Neural progenitor cell (in vitro differentiated cells): ENCODE data around the gene ASTN2. TPM values are rescaled to one million over a fixed set of nuclear protein-coding genes. Genes with fewer than 3 reads are reported as not detected.

Experiments used
- DNase-seq: peaks from one replicate; pipeline ENCODE4 v3.0.0-alpha.2; 2016; ENCODE audit warnings: low spot score
- H2AFZ ChIP-seq: fragments of 200-600 bp; sonication (generic); replicated peaks from 2 replicates; pipeline ENCODE4 v1.6.1; 2016; ENCODE audit warnings: antibody characterized with exemption
- H3F3A ChIP-seq: fragments of 200-600 bp; sonication (generic); 2 replicates; pipeline ENCODE4 v1.6.1; 2016; ENCODE audit warnings: antibody characterized with exemption, low read depth
- H3K27ac ChIP-seq: fragments of 200-600 bp; sonication (generic); 2 replicates; pipeline ENCODE4 v1.5.1; 2016; ENCODE audit warnings: mild to moderate bottlenecking
- H3K27me3 ChIP-seq: fragments of 200-600 bp; sonication (generic); 2 replicates; pipeline ENCODE4 v1.6.1; 2016; ENCODE audit warnings: mild to moderate bottlenecking, moderate library complexity
- H3K36me3 ChIP-seq: fragments of 200-600 bp; sonication (generic); 2 replicates; pipeline ENCODE4 v1.5.1; 2016
- H3K4me1 ChIP-seq: fragments of 200-600 bp; sonication (generic); 2 replicates; pipeline ENCODE4 v1.6.1; 2016; ENCODE audit warnings: mixed run types
- H3K4me2 ChIP-seq: fragments of 200-600 bp; sonication (generic); 2 replicates; pipeline ENCODE4 v1.6.1; 2016
- H3K4me3 ChIP-seq: fragments of 200-600 bp; sonication (generic); 2 replicates; pipeline ENCODE4 v1.5.1; 2016
- H3K79me2 ChIP-seq: fragments of 200-600 bp; sonication (generic); 2 replicates; pipeline ENCODE4 v1.6.1; 2016; ENCODE audit warnings: low read depth
- H3K9ac ChIP-seq: fragments of 200-600 bp; sonication (generic); 2 replicates; pipeline ENCODE4 v1.6.1; 2016
- H3K9me3 ChIP-seq: fragments of 200-600 bp; sonication (generic); 2 replicates; pipeline ENCODE4 v1.5.1; 2016; ENCODE audit warnings: low read depth
- H4K20me1 ChIP-seq: fragments of 200-600 bp; sonication (generic); 2 replicates; pipeline ENCODE4 v1.6.1; 2016; ENCODE audit warnings: low read depth
- H3K27ac Mint-ChIP-seq: 3 replicates; pipeline ENCODE4 v1.8.0; 2021; ENCODE audit warnings: mixed read lengths
- H3K27me3 Mint-ChIP-seq: 2 replicates; pipeline ENCODE4 v1.8.0; 2022; ENCODE audit warnings: low read depth, mild to moderate bottlenecking, inconsistent platforms, moderate library complexity, mixed read lengths; ENCODE audit not compliant: insufficient read depth
- H3K36me3 Mint-ChIP-seq: 3 replicates; pipeline ENCODE4 v1.8.0; 2021; ENCODE audit warnings: mixed read lengths
- H3K4me1 Mint-ChIP-seq: 3 replicates; pipeline ENCODE4 v1.8.0; 2021; ENCODE audit warnings: mixed read lengths
- H3K4me3 Mint-ChIP-seq: 3 replicates; pipeline ENCODE4 v1.8.0; 2021; ENCODE audit warnings: mild to moderate bottlenecking, moderate library complexity, mixed read lengths
- H3K9me3 Mint-ChIP-seq: 3 replicates; pipeline ENCODE4 v1.8.0; 2020; ENCODE audit warnings: mixed read lengths
- EZH2 ChIP-seq: fragments of 200-600 bp; sonication (generic); IDR thresholded peaks from 2 replicates; pipeline ENCODE4 v1.6.1; 2017; ENCODE audit warnings: antibody characterized with exemption, mild to moderate bottlenecking, moderate library complexity
- EZH2phosphoT487 ChIP-seq: fragments of 200-600 bp; sonication (generic); IDR thresholded peaks from 2 replicates; pipeline ENCODE4 v1.6.1; 2017; ENCODE audit warnings: antibody characterized with exemption
- total RNA-seq: library from RNA; depleted of rRNA; stranded (reverse); fragments of >200 nt; gene quantifications from 2 replicates; pipeline ENCODE4 v1.2.3, GENCODE V29; 2015; ENCODE audit warnings: low replicate concordance
- TF ChIP-seq, protein P1 (sequence below): fragments of 200-600 bp; sonication (generic); IDR thresholded peaks from 2 replicates; pipeline ENCODE4 v1.5.1; 2017; ENCODE audit warnings: antibody characterized with exemption, mild to moderate bottlenecking

ASTN2 gene
- total RNA-seq, 1 donor from 2014 or later: 8.0 TPM

DNA sequence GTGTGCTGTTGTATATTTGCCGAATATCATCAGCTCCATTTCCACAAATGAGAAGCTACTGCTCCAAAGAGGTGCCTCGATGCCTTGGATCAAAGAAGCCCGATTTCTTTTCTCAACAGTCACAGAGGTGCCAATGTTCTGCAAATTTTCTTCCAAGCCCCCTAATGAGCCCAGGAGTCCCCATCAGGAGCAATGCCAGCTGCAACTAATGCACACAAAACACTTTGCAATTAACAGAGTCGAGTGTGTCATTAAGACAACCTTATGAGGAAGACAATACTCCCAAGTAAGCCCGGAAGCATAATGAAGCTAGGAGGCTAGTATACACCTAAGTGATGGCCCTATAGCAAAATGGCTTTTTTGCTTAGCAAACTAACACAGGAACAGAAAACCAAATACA lies 480.7 kb downstream of the ASTN2 start:
- Mint-ChIP-seq H3K4me1 (peaks cover 5% of the 10 kb centered on the region), H3K27me3 (no peaks in the 10 kb centered on the region), H3K36me3 (no peaks in the 10 kb centered on the region), H3K27ac (no peak overlapping the region), H3K4me3 (no peak overlapping the region), H3K9me3 (no peaks in the 10 kb centered on the region)
- TF ChIP-seq EZH2 (no peak), EZH2phosphoT487 (no peak)
- TF ChIP-seq, protein P1, sequence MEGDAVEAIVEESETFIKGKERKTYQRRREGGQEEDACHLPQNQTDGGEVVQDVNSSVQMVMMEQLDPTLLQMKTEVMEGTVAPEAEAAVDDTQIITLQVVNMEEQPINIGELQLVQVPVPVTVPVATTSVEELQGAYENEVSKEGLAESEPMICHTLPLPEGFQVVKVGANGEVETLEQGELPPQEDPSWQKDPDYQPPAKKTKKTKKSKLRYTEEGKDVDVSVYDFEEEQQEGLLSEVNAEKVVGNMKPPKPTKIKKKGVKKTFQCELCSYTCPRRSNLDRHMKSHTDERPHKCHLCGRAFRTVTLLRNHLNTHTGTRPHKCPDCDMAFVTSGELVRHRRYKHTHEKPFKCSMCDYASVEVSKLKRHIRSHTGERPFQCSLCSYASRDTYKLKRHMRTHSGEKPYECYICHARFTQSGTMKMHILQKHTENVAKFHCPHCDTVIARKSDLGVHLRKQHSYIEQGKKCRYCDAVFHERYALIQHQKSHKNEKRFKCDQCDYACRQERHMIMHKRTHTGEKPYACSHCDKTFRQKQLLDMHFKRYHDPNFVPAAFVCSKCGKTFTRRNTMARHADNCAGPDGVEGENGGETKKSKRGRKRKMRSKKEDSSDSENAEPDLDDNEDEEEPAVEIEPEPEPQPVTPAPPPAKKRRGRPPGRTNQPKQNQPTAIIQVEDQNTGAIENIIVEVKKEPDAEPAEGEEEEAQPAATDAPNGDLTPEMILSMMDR: no peak
- no peaks in the 10 kb centered on the region for H3F3A ChIP-seq
- no peaks in the 10 kb centered on the region for H4K20me1 ChIP-seq
- no peak overlapping the region for H2AFZ ChIP-seq
- no peak overlapping the region for H3K4me2 ChIP-seq
- H3K9ac ChIP-seq: no peak overlapping the region
- no peak overlapping the region for H3K4me3 ChIP-seq
- H3K79me2 ChIP-seq: no peaks in the 10 kb centered on the region
- no peak overlapping the region for H3K27ac ChIP-seq
- no peaks in the 10 kb centered on the region for H3K36me3 ChIP-seq
- DNase-seq: no peak
- H3K27me3 ChIP-seq: no peaks in the 10 kb centered on the region
- no peaks in the 10 kb centered on the region for H3K9me3 ChIP-seq
- H3K4me1 ChIP-seq: peaks cover 6% of the 10 kb centered on the region

DNA sequence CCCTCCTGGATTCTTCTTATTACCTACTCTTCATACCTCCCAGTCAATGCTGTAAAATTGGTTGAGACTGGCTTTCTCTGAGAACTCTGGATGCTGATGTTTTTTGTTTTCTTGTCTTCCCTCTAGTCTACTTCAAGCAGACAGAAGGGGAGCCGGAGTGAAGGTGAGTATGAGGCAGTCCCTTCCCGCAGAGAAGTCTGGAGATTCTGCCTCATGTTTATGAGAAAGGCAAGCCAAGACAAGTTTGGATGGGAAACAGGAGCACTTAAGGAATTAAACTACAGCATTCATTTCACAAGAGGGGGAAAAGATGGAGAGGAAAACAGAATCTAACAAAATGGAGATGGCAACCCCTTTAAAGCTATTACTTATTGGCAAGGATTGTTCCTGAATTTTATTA lies 481.6 kb downstream of the ASTN2 start:
- Histone ChIP-seq H3K27ac (no peak overlapping the region), H3K79me2 (no peaks in the 10 kb centered on the region), H3K4me1 (peaks cover 15% of the 10 kb centered on the region), H3K9me3 (no peaks in the 10 kb centered on the region), H3K9ac (no peak overlapping the region), H3K36me3 (no peaks in the 10 kb centered on the region), H2AFZ (no peak overlapping the region), H3K4me2 (no peak overlapping the region), H3K4me3 (no peak overlapping the region), H3F3A (no peaks in the 10 kb centered on the region), H3K27me3 (no peaks in the 10 kb centered on the region), H4K20me1 (no peaks in the 10 kb centered on the region)
- no peak for DNase-seq
- Mint-ChIP-seq H3K36me3 (no peaks in the 10 kb centered on the region), H3K4me3 (no peak overlapping the region), H3K27me3 (no peaks in the 10 kb centered on the region), H3K27ac (no peak overlapping the region), H3K4me1 (peaks cover 13% of the 10 kb centered on the region), H3K9me3 (no peaks in the 10 kb centered on the region)
- TF ChIP-seq, protein P1: no peak
- TF ChIP-seq EZH2phosphoT487: no peak
- TF ChIP-seq EZH2: no peak

DNA sequence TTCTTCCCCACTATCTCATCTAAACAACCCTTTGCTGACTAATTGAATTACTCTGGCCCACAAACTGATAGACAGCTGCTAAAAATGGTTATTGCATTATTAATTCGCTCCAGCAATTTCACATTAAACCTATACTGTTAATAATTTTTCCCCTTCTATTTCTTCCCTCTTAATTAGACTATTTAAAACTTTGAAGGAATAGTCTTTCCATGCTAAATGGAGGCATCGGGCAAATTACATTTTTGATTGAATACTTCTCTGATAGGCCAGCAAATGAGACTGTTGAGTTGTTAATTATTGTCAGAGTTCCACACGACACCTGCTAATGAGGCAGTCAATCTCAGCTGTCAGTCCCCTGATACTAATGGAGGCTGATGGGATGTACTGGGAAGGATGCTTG lies 485.2 kb downstream of the ASTN2 start:
- TF ChIP-seq EZH2: no peak
- TF ChIP-seq, protein P1: no peak
- no peak for TF ChIP-seq EZH2phosphoT487
- H2AFZ ChIP-seq: no peak overlapping the region
- H3K4me1 Mint-ChIP-seq: peaks cover 23% of the 10 kb centered on the region

More for the DNA sequence above, 485.2 kb downstream of the ASTN2 start:
- Mint-ChIP-seq H3K27me3 (no peaks in the 10 kb centered on the region), H3K36me3 (no peaks in the 10 kb centered on the region), H3K27ac (no peak overlapping the region), H3K9me3 (no peaks in the 10 kb centered on the region), H3K4me3 (no peak overlapping the region)
- Histone ChIP-seq H3K9ac (no peak overlapping the region), H3K27ac (no peak overlapping the region), H3K4me1 (peaks cover 26% of the 10 kb centered on the region), H3K79me2 (no peaks in the 10 kb centered on the region), H3K4me3 (no peak overlapping the region), H3F3A (no peaks in the 10 kb centered on the region), H4K20me1 (no peaks in the 10 kb centered on the region), H3K4me2 (no peak overlapping the region), H3K36me3 (no peaks in the 10 kb centered on the region), H3K27me3 (no peaks in the 10 kb centered on the region), H3K9me3 (no peaks in the 10 kb centered on the region)
- DNase-seq: no peak
